BE2C (cell line): ENCODE results near the gene PAX3.

ENCODE experiments used
- DNase-seq: peaks from one replicate; pipeline ENCODE4 v3.0.0-alpha.2; 2020
- H3K27me3 ChIP-seq: fragments of 250-450 bp; sonication (Bioruptor Pico); 2 replicates; pipeline ENCODE4 v1.5.1; 2020; ENCODE audit warnings: mild to moderate bottlenecking
- H3K36me3 ChIP-seq: fragments of 250-450 bp; sonication (Bioruptor Pico); 2 replicates; pipeline ENCODE4 v1.5.1; 2020; ENCODE audit warnings: mild to moderate bottlenecking
- H3K4me1 ChIP-seq: fragments of 250-450 bp; sonication (Bioruptor Pico); 2 replicates; pipeline ENCODE4 v1.5.1; 2020
- H3K4me3 ChIP-seq: 2 replicates; pipeline ENCODE4 v1.5.1; 2011; ENCODE audit warnings: low read depth, low read length
- H3K9me3 ChIP-seq: fragments of 250-450 bp; sonication (Bioruptor Pico); 2 replicates; pipeline ENCODE4 v1.5.1; 2020
- TF ChIP-seq, protein P1 (sequence below): IDR thresholded peaks from 2 replicates; pipeline ENCODE4 v1.5.1; 2012; ENCODE audit warnings: mild to moderate bottlenecking, low read depth, low read length

Gene PAX3

DNA sequence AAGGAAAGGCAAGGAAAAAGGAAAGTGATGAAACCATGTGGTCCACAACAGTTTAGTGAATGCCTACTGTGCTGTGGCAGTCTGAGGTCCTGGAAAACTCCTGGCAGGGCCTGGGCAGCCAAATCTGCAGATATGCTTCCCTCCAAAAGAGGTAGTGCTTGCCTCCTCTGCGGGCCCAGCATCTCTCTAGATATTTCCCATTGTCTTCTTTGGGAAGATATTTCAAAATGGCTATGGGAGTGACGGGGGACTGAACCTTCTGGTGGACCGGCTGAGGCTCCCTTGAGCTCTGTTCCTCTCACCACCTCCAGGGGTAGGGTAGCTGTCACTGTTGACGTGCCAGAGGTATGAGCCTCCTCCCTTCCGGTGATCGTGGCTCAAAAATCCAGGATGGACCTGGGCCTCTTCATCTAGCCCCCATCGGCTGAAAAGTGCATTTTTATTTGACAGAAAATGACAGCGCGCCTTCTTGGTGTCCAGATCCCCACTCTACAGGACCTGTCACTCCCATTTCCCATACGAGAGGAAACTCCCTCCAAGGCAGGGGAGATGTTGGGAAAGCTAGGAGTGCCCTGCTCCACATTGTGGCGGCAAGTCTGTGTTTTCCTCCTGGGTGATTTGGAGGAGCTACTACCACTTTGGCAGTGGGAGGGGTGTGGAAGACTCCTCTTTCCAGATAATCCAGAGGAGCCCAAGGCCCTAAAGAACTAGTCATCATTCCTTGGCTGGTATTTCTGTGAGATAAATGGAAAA lies 9.4 kb upstream of the PAX3 start:
- DNase-seq: no peak
- TF ChIP-seq, protein P1, sequence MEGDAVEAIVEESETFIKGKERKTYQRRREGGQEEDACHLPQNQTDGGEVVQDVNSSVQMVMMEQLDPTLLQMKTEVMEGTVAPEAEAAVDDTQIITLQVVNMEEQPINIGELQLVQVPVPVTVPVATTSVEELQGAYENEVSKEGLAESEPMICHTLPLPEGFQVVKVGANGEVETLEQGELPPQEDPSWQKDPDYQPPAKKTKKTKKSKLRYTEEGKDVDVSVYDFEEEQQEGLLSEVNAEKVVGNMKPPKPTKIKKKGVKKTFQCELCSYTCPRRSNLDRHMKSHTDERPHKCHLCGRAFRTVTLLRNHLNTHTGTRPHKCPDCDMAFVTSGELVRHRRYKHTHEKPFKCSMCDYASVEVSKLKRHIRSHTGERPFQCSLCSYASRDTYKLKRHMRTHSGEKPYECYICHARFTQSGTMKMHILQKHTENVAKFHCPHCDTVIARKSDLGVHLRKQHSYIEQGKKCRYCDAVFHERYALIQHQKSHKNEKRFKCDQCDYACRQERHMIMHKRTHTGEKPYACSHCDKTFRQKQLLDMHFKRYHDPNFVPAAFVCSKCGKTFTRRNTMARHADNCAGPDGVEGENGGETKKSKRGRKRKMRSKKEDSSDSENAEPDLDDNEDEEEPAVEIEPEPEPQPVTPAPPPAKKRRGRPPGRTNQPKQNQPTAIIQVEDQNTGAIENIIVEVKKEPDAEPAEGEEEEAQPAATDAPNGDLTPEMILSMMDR: no peak
- Histone ChIP-seq H3K4me3 (no peak overlapping the region), H3K4me1 (no peaks in the 10 kb centered on the region; the same call in 1 of the 2 replicates), H3K36me3 (no peaks in the 10 kb centered on the region), H3K27me3 (peaks cover 100% of the 10 kb centered on the region), H3K9me3 (no peaks in the 10 kb centered on the region)

- Histone ChIP-seq H3K4me3 (no peak overlapping the region), H3K4me1 (no peaks in the 10 kb centered on the region; the same call in 1 of the 2 replicates), H3K36me3 (no peaks in the 10 kb centered on the region), H3K27me3 (peaks cover 100% of the 10 kb centered on the region), H3K9me3 (no peaks in the 10 kb centered on the region)
- DNase-seq: no peak
- TF ChIP-seq, protein P1: no peak
These were observed 8.5 kb upstream of the PAX3 start for GRCh38 chr2:222307143-222307756.

DNA sequence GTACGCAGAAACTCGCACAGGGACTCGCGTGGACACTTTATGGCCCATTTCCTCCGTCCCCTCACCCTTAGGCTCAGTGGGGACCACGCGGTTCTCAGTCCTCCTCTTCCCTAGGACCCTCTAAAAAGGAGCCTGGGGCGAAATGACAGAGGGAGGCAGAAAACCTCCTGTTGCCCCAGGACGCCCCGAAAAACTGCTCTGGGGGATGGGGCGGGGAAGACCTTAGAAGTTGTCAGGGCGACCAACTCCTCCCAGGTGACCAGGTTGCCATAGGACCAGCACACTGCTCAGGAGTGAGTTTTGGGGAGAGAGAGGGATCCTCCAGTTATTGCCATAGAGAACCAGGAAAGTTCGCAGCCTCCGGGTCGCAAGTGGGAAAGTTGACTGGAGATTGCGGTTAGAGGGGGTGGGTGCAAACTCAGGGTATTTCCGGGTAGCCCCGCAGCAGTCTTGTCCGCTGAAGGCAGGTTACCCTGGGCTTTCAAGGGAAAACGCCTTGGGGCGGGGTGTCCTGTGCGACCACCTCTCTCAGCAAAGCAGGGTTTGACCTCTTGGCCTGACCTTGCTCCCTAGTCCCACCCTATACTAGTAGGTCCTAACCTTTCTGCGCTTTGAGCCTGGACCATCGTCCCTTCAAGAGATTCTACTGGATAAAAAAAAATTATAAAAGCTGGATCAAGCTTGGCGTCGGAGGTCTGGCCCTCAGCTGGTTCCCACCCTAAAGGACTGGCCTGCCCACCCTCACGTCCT lies 7.8 kb upstream of the PAX3 start:
- H3K4me3 ChIP-seq: peak overlapping the region; percentile 55
- H3K9me3 ChIP-seq: no peaks in the 10 kb centered on the region
- DNase-seq: no peak
- H3K27me3 ChIP-seq: peaks cover 100% of the 10 kb centered on the region
- no peaks in the 10 kb centered on the region for H3K36me3 ChIP-seq
- TF ChIP-seq, protein P1: no peak
- no peaks in the 10 kb centered on the region; the same call in 1 of the 2 replicates for H3K4me1 ChIP-seq

DNA sequence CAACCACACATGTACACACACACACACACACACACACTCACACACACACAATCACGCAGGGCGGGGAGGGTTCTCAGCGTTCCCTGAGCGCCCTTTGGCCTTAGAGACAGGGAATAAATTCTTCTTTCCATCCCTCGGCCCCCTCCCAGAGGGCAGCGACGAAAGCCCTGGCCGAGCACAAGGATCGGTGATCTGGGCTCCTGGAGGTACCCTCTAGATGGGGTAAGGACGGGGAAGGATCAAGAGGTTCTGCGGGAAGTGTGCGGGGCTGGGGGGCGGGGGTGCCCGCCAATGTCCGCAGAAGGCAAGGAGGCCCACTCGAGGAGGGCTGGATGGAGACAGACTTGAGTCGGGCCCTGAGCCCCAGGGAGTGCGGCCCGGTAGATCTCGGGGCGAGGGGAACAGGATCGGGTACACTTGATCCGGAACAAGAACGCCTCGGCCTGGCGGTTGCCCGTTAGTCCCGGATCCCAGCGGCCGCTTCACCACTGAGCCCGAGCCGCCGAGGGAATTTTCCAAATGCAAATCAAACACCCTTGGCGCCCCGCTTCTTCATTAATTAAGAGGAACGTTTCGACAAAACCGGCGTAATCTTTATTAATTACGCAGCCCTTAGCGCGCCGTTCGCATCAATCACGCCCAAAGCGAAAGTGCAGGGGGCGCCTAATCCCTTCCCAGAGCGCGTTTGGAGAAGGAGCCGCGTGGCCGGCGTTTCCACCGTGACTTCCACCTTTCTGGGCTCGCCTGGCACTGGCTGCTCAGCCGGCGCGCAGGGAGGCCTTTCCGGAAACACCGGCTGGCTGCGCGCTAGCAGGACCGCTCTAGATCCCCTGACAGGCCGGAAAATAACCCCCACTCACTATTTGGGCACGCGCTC lies 7.0 kb upstream of the PAX3 start:
- no peak for DNase-seq
- peak overlapping the region; percentile 55 for H3K4me3 ChIP-seq

GRCh38 chr2:222304737-222305515 lies 6.1 kb upstream of the PAX3 start:
- H3K4me3 ChIP-seq: peak overlapping the region; percentile 55
- H3K36me3 ChIP-seq: no peaks in the 10 kb centered on the region
- no peaks in the 10 kb centered on the region for H3K9me3 ChIP-seq
- no peaks in the 10 kb centered on the region; the same call in 1 of the 2 replicates for H3K4me1 ChIP-seq
- TF ChIP-seq, protein P1: no peak
- H3K27me3 ChIP-seq: peaks cover 100% of the 10 kb centered on the region
- DNase-seq: no peak

More for the DNA sequence above, 7.0 kb upstream of the PAX3 start:
- no peaks in the 10 kb centered on the region for H3K9me3 ChIP-seq
- TF ChIP-seq, protein P1: no peak
- no peaks in the 10 kb centered on the region; the same call in 1 of the 2 replicates for H3K4me1 ChIP-seq
- no peaks in the 10 kb centered on the region for H3K36me3 ChIP-seq
- peaks cover 100% of the 10 kb centered on the region for H3K27me3 ChIP-seq
